Heart left ventricle (tissue), 13 donors: ENCODE data around the gene MTSS2.
"Not testable (repeated sequence)": the region's sequence is repeated elsewhere in the genome, so short reads cannot be mapped to it uniquely, and the experiment has no call there.

Experiments
- POLR2A ChIP-seq, 2 donors: fragments of 450-650 bp; IDR thresholded peaks; one replicate each; pipeline ENCODE4 v1.6.1; 2017; ENCODE audit warnings: antibody characterized with exemption in 2 of 2, mild to moderate bottlenecking in 2 of 2, moderate library complexity in 2 of 2
- TF ChIP-seq, protein P1 (sequence below), 12 donors: fragments of 200-600 bp; sonication (generic) in 4 of 12; IDR thresholded peaks; one replicate each; pipeline versions ENCODE4 v1.5.0 to v1.8.0; 2018 to 2022; ENCODE audit warnings: antibody characterized with exemption in 12 of 12, mild to moderate bottlenecking in 5 of 12
- donor health status: ischemic (EF 13 %, LVEDD 7.1; RV severe dilation, severe dysfunction).
- donor health status: DM: no; HTN: yes; CAD: no.
- donor health status: DM: no; HTN: no; CAD: no.
- donor health status: ischemic (EF 25% LVEDD 6.9; RV normal size, moderate dysfunction).
- donor health status: ischemic (EF 25% LVEDD 5.7; RV mildly dilated, moderate dysfunction).
- donor health status: ischemic (EF 35%, LVEDD 5.7; RV mildly dilated, moderate dysfunction).
- donor health status: nonischemic (EF 11% LVEDD 7.7; RV severe dilation, severe dysfunction).
- donor health status: DM: yes; HTN: yes; CAD: no.
- donor health status: PGD.
- donor health status: ischemic (EF 29% LVEDD 5.4; RV normal size, mild dysfunction).
- donor health status: nonischemic (EF 23%, LVEDD 6.1; RV moderate dilation, normal function).

DNA sequence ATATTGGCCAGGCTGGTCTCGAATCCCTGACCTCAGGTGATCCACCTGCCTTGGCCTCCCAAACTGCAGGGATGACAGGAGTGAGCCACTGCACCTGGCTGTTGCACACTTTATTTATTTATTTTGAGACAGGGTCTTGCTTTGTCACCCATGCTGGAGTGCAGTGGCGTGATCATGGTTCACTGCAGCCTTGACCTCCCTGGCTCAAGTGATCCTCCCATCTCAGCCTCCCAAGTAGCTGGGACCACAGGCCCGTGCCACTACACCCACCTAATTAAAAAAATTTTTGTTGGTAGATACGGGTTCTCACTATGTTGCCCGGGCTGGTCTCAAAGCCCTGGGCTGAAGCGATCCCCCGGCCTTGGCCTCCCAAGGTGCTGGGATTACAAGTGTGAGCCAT lies 42.6 kb downstream of the MTSS2 start:
- not testable (repeated sequence) for TF ChIP-seq POLR2A (IDR thresholded peaks at IDR 0.05)
- TF ChIP-seq, protein P1, sequence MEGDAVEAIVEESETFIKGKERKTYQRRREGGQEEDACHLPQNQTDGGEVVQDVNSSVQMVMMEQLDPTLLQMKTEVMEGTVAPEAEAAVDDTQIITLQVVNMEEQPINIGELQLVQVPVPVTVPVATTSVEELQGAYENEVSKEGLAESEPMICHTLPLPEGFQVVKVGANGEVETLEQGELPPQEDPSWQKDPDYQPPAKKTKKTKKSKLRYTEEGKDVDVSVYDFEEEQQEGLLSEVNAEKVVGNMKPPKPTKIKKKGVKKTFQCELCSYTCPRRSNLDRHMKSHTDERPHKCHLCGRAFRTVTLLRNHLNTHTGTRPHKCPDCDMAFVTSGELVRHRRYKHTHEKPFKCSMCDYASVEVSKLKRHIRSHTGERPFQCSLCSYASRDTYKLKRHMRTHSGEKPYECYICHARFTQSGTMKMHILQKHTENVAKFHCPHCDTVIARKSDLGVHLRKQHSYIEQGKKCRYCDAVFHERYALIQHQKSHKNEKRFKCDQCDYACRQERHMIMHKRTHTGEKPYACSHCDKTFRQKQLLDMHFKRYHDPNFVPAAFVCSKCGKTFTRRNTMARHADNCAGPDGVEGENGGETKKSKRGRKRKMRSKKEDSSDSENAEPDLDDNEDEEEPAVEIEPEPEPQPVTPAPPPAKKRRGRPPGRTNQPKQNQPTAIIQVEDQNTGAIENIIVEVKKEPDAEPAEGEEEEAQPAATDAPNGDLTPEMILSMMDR (IDR thresholded peaks at IDR 0.05): not testable (repeated sequence)
